Measurements from ENCODE around the gene METTL2B. TPM values are rescaled to one million over a fixed set of nuclear protein-coding genes. Genes with fewer than 3 reads are reported as not detected.
A peak's percentile ranks its signal among the peaks of the same experiment; 100 is the strongest.
"Not testable (repeated sequence)": the region's sequence is repeated elsewhere in the genome, so short reads cannot be mapped to it uniquely, and the experiment has no call there.

METTL2B gene
- polyA plus RNA-seq, 1 donor, result 22.6 TPM

- DNase-seq, result peak; percentile 93
These were observed 20.8 kb upstream of the METTL2B start, which contains the start of gene HILPDA for GRCh38 chr7:128455543-128456254. Gene HILPDA, plus strand, starts transcription at chr7:128455878. Its CDS starts 1,391 bp downstream, at chr7:128457269.

GRCh38 chr7:128456255-128456725 is 20.3 kb upstream of the METTL2B start:
- DNase-seq, result peak; percentile 19

- not testable (repeated sequence) for DNase-seq
These were observed 19.2 kb upstream of the METTL2B start for GRCh38 chr7:128457385-128457784.

- DNase-seq, result no peak
These were observed 17.6 kb upstream of the METTL2B start for GRCh38 chr7:128458956-128459355.

- DNase-seq, result peak; percentile 34
These were observed 17.1 kb upstream of the METTL2B start for GRCh38 chr7:128459394-128459878.

- DNase-seq, result no peak
These were observed 14.1 kb upstream of the METTL2B start for GRCh38 chr7:128462460-128462859.

GRCh38 chr7:128463345-128463744 is 13.2 kb upstream of the METTL2B start:
- not testable (repeated sequence) for DNase-seq

- not testable (repeated sequence) for DNase-seq
These were observed 12.6 kb upstream of the METTL2B start for GRCh38 chr7:128463933-128464332.

GRCh38 chr7:128466871-128467270 is 9.7 kb upstream of the METTL2B start:
- DNase-seq, result not testable (repeated sequence)

- DNase-seq, result not testable (repeated sequence)
These were observed 765 bp downstream of the METTL2B start for GRCh38 chr7:128477336-128477690.

- not testable (repeated sequence) for DNase-seq
These were observed 2.5 kb downstream of the METTL2B start for GRCh38 chr7:128479082-128479481.

GRCh38 chr7:128488134-128488533 is 11.6 kb downstream of the METTL2B start:
- DNase-seq, result not testable (repeated sequence)

- DNase-seq, result no peak
These were observed 20.9 kb downstream of the METTL2B start for GRCh38 chr7:128497405-128497804.

GRCh38 chr7:128505416-128505815 is 28.9 kb downstream of the METTL2B start:
- DNase-seq, result not testable (repeated sequence)

- not testable (repeated sequence) for DNase-seq
These were observed 30.3 kb downstream of the METTL2B start for GRCh38 chr7:128506819-128507218.

- not testable (repeated sequence) for DNase-seq
These were observed 30.9 kb downstream of the METTL2B start for GRCh38 chr7:128507321-128507993.

GRCh38 chr7:128511692-128512091 is 35.1 kb downstream of the METTL2B start:
- not testable (repeated sequence) for DNase-seq

GRCh38 chr7:128515232-128515631 is 38.7 kb downstream of the METTL2B start:
- not testable (repeated sequence) for DNase-seq

- DNase-seq, result not testable (repeated sequence)
These were observed 40.5 kb downstream of the METTL2B start for GRCh38 chr7:128517023-128517422.

GRCh38 chr7:128523226-128523931 is 46.8 kb downstream of the METTL2B start:
- DNase-seq, result not testable (repeated sequence)

- not testable (repeated sequence) for DNase-seq
These were observed 47.5 kb downstream of the METTL2B start for GRCh38 chr7:128523932-128524524.

- DNase-seq, result not testable (repeated sequence)
These were observed 49.0 kb downstream of the METTL2B start for GRCh38 chr7:128525584-128525983.

All from hindlimb muscle (tissue), 1 donor.